Smooth muscle cell (in vitro differentiated cells): ENCODE results near the gene KNSTRN. TPM values are rescaled to one million over a fixed set of nuclear protein-coding genes. Genes with fewer than 3 reads are reported as not detected.

Experiments used
- DNase-seq: peaks from one replicate; lab custom pipeline; 2025; ENCODE audit not compliant: unreplicated experiment; lab: John Stamatoyannopoulos, UW
- H2AFZ ChIP-seq: fragments of 200-600 bp; sonication (generic); 2 replicates; pipeline ENCODE4 v1.6.0; 2016; ENCODE audit warnings: antibody characterized with exemption, low read depth, mild to moderate bottlenecking
- H3F3A ChIP-seq: fragments of 200-600 bp; sonication (generic); 2 replicates; pipeline ENCODE4 v1.6.0; 2017; ENCODE audit warnings: antibody characterized with exemption, low read depth
- H3K27ac ChIP-seq: fragments of 200-600 bp; sonication (generic); 2 replicates; pipeline ENCODE4 v1.5.1; 2016; ENCODE audit warnings: low read depth, mild to moderate bottlenecking
- H3K27me3 ChIP-seq: fragments of 200-600 bp; sonication (generic); 2 replicates; pipeline ENCODE4 v1.6.1; 2016; ENCODE audit warnings: low read depth, mild to moderate bottlenecking
- H3K36me3 ChIP-seq: fragments of 200-600 bp; sonication (generic); 2 replicates; pipeline ENCODE4 v1.5.1; 2016; ENCODE audit warnings: low read depth
- H3K4me1 ChIP-seq: fragments of 200-600 bp; sonication (generic); 2 replicates; pipeline ENCODE4 v1.5.1; 2016; ENCODE audit warnings: low read depth
- H3K4me2 ChIP-seq: fragments of 200-600 bp; sonication (generic); 2 replicates; pipeline ENCODE4 v1.6.0; 2016; ENCODE audit warnings: mild to moderate bottlenecking
- H3K4me3 ChIP-seq: fragments of 200-600 bp; sonication (generic); 2 replicates; pipeline ENCODE4 v1.5.1; 2016; ENCODE audit warnings: mild to moderate bottlenecking
- H3K79me2 ChIP-seq: fragments of 200-600 bp; sonication (generic); 2 replicates; pipeline ENCODE4 v1.6.0; 2016; ENCODE audit warnings: low read depth, mild to moderate bottlenecking
- H3K9ac ChIP-seq: fragments of 200-600 bp; sonication (generic); 2 replicates; pipeline ENCODE4 v1.6.0; 2016; ENCODE audit warnings: low read depth
- H3K9me3 ChIP-seq: fragments of 200-600 bp; sonication (generic); replicated peaks from 2 replicates; pipeline ENCODE4 v1.5.1; 2016; ENCODE audit warnings: low read depth
- H4K20me1 ChIP-seq: fragments of 200-600 bp; sonication (generic); 2 replicates; pipeline ENCODE4 v1.6.0; 2016; ENCODE audit warnings: low read depth
- CTCF ChIP-seq: fragments of 200-600 bp; sonication (generic); IDR thresholded peaks from 2 replicates; pipeline ENCODE4 v1.5.1; 2017; ENCODE audit warnings: borderline replicate concordance, mild to moderate bottlenecking, antibody characterized with exemption; ENCODE audit not compliant: insufficient read depth, poor library complexity, severe bottlenecking
- WGBS: methylation state at CpG from one replicate; pipeline ENCODE4 v1.1.7; 2016; ENCODE audit warnings: low lambda C conversion rate; 5-methylcytosine and 5-hydroxymethylcytosine counted together
- polyA plus RNA-seq: library from polyadenylated mRNA; unstranded; fragments of >200 nt; fragmentation: Nextera tagmentation; extraction: Ambion mirVana; gene quantifications from 2 replicates; pipeline ENCODE4 v1.2.1, GENCODE V29; 2016
- total RNA-seq: library from RNA; depleted of rRNA; stranded (reverse); fragments of >200 nt; gene quantifications from 2 replicates; pipeline ENCODE4 v1.2.3, GENCODE V29; 2014

KNSTRN gene
- total and polyA plus RNA-seq, 2 experiments from 2014 or later: 17.3 to 27.0 TPM

GRCh38 chr15:40366457-40367370 lies 15.8 kb upstream of the KNSTRN start:
- Histone ChIP-seq H3K9ac (no peak overlapping the region), H3F3A (no peaks in the 10 kb centered on the region), H2AFZ (no peak overlapping the region), H3K27ac (no peak overlapping the region), H4K20me1 (no peaks in the 10 kb centered on the region), H3K9me3 (no peaks in the 10 kb centered on the region), H3K4me1 (no peaks in the 10 kb centered on the region), H3K36me3 (no peaks in the 10 kb centered on the region), H3K79me2 (no peaks in the 10 kb centered on the region), H3K27me3 (peaks cover under 1% of the 10 kb centered on the region), H3K4me3 (no peak overlapping the region), H3K4me2 (no peak overlapping the region)
- DNase-seq: no peak
- 95% methylated on average over 14 of the region's 14 CpGs for WGBS
- TF ChIP-seq CTCF: no peak

GRCh38 chr15:40367371-40367685 lies 15.2 kb upstream of the KNSTRN start:
- Histone ChIP-seq H3K9me3 (no peaks in the 10 kb centered on the region), H3K9ac (no peak overlapping the region), H3F3A (no peaks in the 10 kb centered on the region), H3K4me1 (no peaks in the 10 kb centered on the region), H3K79me2 (no peaks in the 10 kb centered on the region), H4K20me1 (no peaks in the 10 kb centered on the region), H3K4me2 (no peak overlapping the region), H2AFZ (no peak overlapping the region), H3K27ac (no peak overlapping the region), H3K27me3 (no peaks in the 10 kb centered on the region), H3K4me3 (no peak overlapping the region), H3K36me3 (no peaks in the 10 kb centered on the region)
- TF ChIP-seq CTCF: no peak
- DNase-seq: no peak
- WGBS: 85% methylated on average over 5 of the region's 5 CpGs

GRCh38 chr15:40367686-40368611 lies 14.6 kb upstream of the KNSTRN start:
- H3F3A ChIP-seq: no peaks in the 10 kb centered on the region
- WGBS: 19% methylated on average over 89 of the region's 91 CpGs
- H3K79me2 ChIP-seq: no peaks in the 10 kb centered on the region
- TF ChIP-seq CTCF: peak; percentile 64
- peak overlapping the region; percentile 38 for H3K4me3 ChIP-seq
- peak overlapping the region; percentile 84 for H3K4me2 ChIP-seq
- no peak overlapping the region for H3K27ac ChIP-seq
- no peaks in the 10 kb centered on the region for H3K9me3 ChIP-seq
- H3K36me3 ChIP-seq: no peaks in the 10 kb centered on the region
- H4K20me1 ChIP-seq: no peaks in the 10 kb centered on the region
- DNase-seq: peak; percentile 31
- peak overlapping the region; percentile 9 for H2AFZ ChIP-seq
- no peak overlapping the region for H3K9ac ChIP-seq
- no peaks in the 10 kb centered on the region for H3K27me3 ChIP-seq
- H3K4me1 ChIP-seq: no peaks in the 10 kb centered on the region
